Kasumi-1 (cell line): ENCODE results near the gene GIPC1.
"Not testable (repeated sequence)": the region's sequence is repeated elsewhere in the genome, so short reads cannot be mapped to it uniquely, and the experiment has no call there.

Source experiments
- DNase-seq, 2 experiments: peaks; one replicate each; lab custom pipeline; 2025; lab: John Stamatoyannopoulos, UW

The GIPC1 gene

DNA sequence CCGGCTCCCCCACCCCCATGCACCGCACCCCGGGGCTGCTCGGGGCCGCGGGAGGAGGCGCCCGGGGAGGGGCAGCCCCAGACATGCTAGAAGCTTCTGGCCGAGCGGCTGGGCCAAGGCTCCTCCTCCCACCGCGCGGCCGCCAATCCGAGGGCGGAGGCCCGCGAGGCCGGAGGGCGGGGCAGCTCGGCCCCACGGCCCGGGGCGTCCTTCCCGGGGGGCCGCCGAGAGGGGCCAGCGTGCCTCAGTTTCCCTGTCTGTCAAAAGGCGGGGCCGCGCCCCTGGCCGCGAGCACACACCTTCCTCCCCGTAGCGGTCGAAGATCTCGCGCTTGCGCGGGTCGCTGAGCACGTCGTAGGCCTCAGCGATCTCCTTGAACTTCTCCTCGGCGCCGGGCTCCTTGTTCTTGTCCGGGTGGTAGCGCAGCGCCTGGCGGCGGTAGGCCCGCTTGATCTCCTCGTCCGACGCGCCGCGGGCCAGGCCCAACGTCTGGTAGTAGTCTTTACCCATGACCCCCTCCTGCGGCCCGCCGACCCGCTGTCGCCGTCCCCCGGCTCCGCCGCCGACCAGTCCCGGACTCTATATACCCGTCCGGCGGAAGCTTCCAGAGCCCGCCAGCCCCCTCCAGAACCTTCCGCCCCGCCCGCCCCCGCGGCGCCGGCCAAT lies 22.0 kb upstream of the GIPC1 start, which contains the start of gene DNAJB1:
TSS of gene DNAJB1 (minus strand) at position 558 of the 666 bp plus-strand sequence. CDS start at position 510, 48 bp downstream.
- DNase-seq, result peak; percentile 55 to 57

DNA sequence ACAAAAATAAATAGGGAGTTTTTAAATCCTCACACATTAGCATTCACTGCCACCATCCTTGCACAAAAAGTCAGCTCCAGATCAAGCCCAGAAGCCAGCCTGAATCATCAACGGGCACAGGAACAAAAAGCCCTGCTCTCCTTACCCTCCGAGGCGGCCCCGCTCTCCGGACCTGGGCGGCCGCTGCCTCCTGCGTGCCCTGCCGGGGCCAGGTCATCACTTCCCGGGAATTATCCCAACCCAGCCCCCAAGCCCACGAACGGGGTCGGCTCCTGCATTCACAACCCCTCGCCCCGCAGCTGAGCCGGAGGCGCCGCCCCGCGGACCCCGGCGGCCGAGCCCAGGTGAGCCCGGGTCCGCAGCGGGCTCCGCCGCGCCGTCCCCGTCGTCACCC lies 21.5 kb upstream of the GIPC1 start:
- no peak for DNase-seq

DNA sequence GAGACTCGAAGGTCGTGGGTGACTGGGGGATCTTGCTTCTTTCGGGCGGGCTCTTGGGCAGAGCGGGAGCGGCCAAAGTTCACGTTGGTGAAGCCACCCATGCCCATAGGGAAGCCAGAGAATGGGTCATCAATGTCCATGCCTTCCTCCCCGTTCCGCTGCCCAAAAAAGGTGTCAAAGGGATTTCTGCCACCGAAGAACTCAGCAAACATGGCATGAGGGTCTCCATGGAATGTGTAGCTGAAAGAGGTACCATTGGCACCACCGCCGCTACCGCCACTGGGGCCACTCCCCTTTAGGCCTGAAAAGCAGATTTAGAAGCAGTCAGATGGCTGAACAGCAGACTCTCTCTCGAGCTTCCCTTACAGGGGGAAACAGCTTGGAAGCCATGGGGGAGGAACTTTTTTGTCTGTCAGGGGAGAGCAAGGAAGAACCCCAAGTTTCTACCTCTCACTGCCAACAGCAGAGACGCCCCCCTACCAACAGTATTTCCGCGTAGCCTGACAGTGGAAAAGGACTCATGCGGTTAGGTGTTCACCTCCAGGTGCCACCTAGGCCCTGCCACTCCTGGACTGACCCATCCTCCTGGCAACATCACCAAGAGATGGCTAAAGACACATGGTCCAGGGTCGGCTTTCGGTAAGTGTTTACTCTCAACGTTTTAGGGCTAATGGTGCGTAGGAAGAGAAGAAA lies 21.0 kb upstream of the GIPC1 start:
- DNase-seq, result peak in 1 of 2 experiments; percentile 17

DNA sequence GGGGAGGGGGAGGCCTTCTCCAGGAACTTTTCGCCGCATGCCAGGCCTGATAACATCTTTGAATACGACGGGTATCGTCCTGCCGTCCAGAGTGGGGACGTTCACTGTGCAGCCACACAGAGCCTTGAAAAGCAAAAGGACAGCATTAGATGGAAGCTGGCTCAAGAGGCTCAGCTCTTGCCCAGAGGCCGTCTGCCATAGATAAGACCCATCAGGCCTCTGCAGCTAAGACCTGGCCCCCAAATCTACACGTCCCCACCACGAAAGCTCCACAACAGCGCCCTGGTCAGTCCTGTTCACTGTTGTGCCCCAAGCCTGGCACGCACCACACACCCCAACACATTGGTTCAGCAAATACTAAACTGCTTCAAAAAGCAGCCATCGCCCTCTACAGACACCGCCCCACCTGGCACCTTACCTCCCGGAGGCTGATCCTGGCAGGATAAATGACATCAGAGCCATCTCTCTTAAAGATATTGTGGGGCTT lies 20.2 kb upstream of the GIPC1 start:
- no peak for DNase-seq

DNA sequence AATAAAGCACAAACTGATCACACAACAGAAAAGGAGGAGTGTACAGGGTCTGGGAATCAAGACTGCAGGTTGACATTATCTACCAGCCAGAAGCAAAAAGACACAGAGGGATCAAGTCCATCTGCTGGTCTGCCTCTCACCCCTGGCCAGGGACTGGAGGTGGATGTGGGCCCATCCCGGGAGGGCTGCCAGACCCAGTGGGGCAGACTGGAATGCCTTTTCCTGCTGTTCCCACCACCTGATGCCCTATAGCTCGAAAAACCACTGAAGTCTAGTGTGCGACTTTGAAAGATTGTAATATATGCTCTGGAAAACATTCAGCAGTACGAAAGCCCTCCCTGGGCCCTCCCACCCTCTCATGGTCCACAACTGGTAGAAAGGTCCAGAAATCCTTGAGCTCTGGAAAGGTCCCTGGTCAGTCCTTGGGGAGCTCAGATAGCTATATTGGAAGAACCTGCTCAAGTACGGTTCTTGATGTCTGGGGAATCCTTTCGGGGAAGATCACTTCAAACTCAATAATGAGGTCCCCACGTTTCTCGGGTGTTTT lies 19.6 kb upstream of the GIPC1 start:
- DNase-seq, result no peak

DNA sequence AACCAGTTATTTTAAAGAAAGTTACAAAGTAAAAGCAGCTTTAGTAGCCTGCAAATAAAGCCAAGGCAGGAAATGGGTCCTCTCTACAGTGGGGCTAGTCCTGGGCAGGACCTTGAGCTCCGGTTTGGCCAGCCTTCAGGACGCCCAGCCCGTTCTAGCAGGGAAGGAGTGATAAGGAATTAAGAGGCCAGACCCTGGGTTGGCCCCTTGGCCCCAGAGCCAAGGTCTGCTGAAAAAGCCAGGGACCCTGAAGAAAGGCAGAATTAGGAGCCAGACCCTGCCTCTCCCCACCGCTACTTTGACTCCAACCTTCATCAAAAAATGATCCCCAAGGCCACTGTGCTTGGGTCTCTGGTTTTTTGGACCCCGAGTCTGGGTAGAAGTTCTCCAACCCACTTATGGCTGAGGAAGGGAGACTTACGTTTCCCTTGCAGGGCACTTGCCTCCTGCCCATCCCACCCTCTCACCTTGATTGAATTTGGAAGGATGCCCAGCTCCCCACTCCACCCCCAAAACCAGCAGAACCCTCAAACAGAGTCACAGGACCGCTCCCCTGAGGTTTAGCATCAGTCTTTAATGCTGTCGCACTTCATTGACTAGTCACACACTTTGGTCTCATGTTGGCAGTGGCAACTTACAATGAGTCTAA lies 18.4 kb upstream of the GIPC1 start:
- no peak for DNase-seq

DNA sequence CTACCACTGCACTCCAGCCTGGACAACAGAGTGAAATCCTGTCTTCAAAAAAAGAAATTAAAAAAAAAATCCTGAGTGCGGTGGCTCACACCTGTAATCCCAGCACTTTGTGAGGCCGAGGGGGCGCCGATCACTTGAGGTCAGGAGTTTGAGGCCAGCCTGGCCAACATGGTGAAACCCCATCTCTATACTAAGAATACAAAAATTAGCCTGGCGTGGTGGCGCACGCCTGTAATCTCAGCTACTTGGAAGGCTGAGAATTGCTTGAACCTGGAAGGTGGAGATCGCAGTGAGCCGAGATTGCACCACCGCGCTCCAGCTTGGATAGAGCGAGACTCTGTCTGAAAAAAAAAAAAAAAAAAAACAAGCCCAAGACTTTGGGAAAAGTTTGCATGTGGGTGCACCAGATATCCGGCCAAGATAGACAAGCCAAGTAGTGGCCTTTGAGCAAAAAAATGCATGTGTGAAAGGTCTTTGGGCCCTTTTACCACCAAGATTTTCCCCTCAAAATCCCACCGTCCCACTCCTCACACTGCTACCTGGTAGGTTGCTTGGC lies 16.6 kb upstream of the GIPC1 start:
- no peak for DNase-seq

DNA sequence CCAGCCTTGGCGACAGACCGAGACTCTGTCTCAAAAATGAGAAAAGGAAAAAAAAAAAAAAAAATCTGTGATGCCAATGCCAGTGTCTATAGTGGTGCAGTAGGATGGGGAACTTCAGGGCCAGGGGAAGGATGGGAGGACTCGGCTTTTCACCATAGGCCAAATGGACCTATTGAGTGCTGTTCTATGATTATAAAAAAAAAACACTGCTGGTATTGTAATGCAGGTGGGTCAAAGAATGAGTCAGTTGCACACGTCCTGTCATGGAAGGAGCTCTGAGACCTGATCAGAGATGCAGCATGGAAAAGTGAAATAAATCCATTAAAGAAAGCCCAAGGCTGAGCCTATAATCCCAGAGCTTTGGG lies 15.3 kb upstream of the GIPC1 start:
- no peak for DNase-seq

DNA sequence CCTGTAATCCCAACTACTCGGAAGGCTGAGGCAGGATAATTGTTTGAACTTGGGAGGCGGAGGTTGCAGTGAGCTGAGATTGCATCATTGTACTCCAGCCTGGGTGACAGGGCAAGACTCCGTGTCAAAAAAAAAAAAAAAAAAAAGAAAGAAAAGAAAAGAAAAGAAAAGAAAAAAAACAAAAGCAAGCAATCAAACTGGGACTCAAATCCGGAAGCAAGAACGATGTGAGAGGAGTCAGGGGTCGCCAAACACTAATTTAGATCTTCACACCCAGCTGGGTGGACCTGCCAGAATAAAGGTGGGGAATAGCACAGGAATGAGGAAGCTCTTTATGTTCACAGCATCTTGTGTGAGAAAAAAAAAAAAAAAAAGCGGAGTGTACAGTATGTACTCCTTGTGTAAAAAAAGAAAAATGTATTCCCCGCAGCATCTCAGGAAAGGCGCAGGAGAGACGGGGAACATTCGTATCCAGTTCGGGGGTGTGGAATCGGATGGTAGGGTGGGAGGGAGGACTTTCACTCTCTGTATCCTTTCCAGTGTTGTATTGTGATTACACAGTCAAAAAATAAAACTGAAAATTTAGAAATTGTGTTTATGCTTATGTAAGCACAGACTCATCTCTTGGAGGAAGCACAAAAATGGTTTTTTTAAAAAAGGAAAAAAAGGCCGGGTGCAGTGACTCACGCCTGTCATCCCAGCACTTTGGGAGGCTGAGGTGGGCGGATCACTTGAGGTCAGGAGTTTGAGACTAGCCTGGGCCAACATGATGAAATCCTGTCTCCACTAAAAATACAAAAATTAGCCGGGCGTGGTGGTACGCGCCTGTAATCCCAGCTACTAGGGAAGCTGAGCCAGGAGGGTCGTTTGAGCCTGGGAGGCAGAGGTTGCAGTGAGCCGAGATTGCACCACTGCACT lies 14.6 kb upstream of the GIPC1 start:
- peak; percentile 29 to 33 for DNase-seq

DNA sequence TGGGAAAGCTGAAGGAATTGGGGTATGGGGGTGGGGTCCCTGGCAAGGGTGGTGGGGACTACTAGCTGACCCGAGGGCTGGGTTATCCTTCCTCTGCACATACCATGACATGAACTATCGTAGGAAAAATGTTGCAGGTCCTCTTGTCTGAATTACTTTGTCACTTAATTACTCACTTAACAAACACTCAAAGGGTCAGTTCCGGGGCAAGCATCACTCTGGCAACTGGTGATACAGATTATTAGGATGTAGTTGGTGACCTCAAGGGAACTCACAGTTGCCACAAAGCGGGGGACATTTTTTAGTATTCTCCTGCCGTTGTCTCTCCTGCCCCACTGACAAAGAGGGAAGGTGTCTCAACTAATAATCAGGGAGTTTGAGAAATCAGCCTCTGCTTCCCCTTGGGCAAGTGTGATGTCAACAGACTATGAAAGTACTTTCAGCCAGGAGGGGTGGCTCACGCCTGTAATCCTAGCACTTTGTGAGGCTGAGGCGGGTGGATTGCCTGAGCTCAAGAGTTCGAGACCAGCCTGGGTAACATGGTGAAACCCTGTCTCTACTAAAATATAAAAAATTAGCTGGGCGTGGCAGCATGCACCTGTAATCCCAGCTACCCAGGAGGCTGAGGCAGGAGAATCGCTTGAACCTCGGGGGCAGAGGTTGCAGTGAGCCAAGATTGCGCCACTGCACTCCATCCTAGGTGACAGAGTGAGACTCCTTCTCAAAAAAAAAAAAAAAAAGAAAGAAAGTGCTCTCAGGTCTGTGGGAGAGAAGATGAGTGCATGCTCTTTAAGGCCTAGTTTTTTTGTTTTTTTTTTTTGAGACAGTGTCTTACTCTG lies 12.0 kb upstream of the GIPC1 start:
- no peak for DNase-seq

DNA sequence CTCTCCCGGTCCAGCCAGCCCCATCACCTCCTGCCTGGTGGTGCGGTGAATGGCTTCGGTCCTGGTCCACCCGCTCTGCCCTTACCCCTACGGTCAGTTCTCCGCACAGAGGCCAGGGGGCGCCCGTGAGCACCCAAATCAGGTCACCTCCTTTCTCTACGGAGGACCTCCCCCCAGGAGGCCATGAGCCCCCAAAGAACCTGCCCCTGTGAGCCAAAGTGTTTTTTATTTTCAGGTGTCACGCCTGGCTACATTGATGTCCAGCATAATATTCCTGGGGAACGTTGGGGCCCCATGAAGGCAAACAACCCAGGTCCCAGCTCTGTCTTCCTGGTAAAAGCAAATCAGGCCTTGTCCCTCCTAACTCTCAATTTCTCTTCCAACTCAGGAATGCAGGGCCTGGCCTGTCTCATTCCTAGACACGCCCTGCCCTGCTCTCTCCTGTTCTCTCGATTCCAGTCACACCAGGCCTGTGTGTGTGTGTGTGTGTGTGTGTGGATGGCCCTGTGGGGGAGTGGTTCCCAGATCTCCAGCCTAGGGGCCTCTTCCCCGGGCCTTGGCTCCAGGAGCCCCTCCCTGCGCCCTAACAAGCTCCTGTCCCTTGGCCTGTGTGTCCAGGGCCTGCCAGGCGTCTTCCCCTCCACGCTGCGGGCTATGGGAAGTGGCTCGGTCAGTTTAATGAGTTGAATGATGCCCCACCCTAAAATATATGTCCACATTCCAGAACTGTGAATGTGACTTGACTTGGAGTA lies 9.7 kb upstream of the GIPC1 start:
- peak; percentile 61 to 67 for DNase-seq

DNA sequence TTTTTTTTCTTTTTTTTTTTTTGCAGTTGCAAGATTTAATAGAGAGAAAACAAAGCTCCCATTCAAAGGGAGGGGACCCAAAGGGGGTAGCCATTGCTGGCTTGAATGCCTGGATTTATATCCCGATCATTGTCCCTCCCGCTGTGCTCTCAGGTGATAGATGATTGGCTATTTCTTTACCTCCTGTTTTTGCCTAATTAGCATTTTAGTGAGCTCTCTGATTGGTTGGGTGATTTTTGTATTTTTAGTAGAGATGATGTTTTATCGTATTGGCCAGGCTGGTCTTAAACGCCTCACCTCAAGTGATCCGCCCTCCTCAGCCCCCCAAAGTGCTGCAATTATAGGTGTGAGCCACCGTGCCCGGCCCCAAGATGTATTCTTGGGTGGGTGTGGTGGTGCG lies 8.6 kb upstream of the GIPC1 start:
- DNase-seq, result not testable (repeated sequence)

DNA sequence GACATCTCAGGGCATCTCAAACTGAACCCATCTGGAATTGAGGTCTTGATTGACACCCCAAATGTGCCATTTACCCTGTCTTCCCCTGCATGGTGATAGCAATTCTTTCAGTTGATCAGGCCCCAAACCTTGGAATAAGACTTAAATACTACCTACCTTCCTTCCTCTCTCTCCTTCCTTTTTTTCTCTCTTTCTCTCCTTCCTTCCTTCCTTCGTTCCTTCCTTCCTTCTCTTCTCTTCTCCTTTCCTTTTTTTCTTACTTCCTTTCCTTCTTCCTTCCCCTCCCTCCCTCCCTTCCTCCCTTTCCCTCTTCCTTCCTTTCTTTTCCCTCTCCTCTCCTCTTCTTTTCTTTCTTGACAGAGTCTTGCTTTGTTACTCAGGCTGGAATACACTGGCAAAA lies 7.4 kb upstream of the GIPC1 start:
- DNase-seq, result no peak

DNA sequence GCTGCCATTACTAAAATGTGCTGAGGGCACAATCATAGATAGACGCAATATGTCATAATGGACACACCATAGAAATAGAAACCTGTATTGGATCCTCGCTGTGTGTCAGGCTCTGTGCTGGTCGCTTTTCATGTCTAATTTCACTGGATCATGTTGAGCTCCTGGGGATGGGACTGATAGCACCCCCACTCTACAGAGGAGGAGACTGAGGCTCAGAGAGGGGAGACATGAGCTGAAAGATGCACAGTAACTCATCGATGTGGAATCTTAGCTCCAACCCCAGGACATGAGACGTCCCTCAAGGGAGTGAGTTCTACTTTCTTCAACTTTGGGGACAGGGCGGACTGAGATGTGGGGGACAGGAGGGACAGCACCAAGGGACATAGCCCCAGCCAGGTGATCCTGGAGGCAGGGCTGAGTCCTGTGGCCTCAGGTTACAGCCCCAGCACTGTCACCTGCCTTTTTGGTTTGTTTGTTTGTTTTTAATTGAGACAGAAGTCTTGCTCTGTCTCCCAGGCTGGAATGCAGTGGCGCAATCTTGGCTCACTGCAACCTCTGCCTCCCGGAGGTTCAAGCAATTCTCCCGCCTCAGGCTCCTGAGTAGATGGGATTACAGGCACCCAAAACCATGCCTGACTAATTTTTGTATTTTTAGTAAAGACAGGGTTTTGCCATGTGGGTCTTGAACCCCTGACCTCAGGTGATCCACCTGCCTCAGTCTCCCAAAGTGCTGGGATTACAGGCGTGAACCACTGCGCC lies 6.6 kb upstream of the GIPC1 start:
- DNase-seq, result no peak

DNA sequence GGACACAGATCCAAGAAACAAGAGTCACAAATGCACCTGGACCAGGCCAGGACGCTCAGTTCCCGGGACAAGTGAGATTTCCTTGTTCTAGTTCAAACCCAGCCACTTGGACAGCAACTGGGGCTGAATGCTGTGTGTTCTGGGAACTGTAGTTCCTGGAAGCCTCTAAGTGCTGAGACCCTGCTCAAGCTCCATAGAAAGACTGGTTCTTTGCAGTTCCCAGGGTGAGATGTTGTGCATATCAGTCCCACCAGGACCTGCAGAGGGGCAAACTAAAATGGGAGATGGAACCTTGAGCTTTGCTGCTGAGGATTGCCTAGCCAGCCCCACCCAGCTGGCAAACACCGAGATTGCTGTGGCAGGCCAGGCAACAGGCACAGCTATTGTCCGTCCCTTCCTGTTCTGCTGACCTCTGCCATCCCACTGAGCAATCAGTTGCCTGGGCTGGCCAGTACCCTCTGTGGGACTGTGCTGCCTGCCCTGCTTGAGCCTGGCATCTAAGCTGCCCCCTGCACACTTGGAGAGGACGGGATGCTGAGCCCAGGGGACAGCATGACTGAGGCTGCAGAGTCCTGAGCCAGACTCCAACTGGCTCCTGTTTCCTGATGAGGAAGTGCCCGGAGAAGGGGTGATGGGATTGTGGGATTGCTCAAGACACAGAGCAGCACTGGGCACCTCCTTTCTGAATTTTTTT lies 1.4 kb upstream of the GIPC1 start:
- DNase-seq, result no peak

DNA sequence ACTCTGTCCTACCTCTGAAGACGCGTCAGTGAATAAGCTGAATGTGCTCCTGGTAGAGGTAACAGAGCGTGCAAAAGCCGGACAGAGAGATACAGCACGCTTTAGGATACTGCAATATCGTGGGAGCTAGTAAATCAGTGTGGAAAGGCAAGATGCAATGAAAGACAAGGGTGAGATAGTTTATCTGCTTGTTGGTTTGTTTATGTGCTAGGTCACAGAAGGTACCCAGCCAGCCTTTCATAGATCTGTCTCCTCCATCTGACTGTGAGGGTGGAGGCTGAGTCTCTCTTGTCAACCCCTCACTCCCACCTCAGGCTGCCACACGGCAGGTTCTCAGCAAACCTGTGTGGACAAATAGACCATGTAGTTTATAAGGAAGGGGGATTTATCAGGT lies 904 bp upstream of the GIPC1 start:
- DNase-seq, result no peak

DNA sequence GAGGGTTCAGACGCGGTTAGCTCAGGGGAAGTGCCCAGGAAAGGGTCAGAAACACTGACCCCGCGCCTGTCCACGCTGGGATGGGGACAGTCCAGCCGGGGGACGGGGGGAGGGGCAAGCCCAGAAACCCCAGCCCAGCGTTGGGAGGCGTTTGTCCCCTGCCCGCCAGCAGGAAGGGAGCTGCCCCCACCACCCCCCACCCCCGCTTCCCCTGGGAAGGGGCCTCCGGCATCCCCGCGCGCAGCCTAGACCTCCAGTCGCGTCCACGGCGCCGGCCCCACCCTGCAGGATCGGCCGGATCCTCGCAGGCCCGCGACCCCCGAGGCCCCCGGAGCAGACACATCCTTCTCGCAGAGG lies 277 bp downstream of the GIPC1 start:
- no peak for DNase-seq

DNA sequence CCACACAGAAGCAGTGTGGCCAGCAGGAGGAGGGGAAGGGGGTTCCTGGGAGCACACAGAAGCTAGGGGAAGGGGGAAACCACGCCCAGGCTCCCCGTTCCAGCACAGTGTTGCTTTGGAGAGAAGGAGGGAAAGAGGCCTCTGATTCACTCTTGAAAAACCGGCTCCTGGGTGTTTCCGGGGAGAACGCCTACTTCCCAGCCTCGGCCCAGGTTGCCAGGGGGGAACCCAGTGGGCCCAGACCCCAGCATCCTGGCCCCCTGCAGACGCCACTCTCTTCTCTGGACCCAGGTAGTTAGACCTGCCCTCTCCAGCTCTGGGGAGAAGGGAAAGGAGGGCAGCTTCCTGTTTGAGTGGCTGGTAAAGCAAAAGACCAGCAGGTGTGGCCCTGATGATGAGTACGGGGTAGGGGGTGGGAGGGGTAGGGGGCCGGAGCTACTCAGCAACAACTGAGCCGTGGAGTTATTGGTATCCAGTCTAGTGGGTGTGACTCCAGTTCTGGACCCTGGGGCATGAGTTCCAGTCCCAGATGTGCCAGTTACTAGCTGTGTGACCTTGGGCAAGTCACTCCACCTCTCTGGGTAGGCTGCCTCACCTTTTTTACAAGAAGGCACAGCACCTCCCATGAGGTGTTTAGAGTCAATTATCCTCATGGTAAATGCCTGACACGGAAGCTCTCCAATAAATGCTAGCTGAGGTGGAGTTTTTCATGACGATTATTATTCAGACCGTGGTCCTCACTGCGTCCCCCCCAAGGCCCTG lies 836 bp downstream of the GIPC1 start:
- DNase-seq, result no peak
